ENCODE results near the gene CNGB1. TPM values are rescaled to one million over a fixed set of nuclear protein-coding genes. Genes with fewer than 3 reads are reported as not detected.

CNGB1 gene
- total RNA-seq, 1 experiment from 2014 or later: not detected

DNA sequence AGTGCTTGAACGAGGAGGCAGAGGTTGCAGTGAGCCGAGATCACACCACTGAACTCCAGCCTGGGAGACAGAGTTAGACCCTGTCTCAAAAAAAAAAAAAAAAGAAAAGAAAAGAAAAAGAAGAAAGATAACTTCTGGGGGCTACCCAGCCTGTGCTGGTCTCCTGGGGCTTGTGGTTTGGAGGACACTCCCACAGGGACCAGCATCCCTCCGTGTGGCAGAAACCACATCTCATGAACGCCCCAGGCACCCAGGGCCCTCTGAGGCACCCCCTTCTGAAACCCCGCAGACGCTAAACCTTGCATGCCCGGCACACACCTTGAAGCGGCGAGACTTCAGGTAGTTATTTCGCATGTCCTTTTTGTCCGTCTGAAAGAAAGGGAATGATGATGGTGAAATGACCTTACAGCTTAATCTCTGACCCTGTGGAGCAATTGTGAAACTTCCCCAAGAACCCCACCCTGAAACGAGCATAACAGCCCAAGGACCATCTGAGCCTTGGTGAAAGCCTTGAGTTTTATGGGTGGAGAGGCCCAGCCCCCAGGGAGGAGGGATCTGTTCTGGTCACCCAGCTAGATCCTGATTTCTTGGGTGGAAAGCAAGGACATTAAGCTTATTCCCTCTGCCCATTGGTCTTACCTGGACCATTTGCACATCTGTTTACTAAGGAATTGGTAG lies 55.0 kb downstream of the CNGB1 start (continued):
- TF ChIP-seq, protein P1, sequence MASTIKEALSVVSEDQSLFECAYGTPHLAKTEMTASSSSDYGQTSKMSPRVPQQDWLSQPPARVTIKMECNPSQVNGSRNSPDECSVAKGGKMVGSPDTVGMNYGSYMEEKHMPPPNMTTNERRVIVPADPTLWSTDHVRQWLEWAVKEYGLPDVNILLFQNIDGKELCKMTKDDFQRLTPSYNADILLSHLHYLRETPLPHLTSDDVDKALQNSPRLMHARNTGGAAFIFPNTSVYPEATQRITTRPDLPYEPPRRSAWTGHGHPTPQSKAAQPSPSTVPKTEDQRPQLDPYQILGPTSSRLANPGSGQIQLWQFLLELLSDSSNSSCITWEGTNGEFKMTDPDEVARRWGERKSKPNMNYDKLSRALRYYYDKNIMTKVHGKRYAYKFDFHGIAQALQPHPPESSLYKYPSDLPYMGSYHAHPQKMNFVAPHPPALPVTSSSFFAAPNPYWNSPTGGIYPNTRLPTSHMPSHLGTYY (CRISPR knock-in tag; IDR thresholded peaks at IDR 0.05): no peak
- TF ChIP-seq JAZF1 (CRISPR knock-in tag; IDR thresholded peaks at IDR 0.05) (no peak), ESRRA (CRISPR knock-in tag; IDR thresholded peaks at IDR 0.05; ENCODE audit: borderline replicate concordance) (no peak), IRF1 (CRISPR knock-in tag; IDR thresholded peaks at IDR 0.05) (no peak), ZNF416 (CRISPR knock-in tag; IDR thresholded peaks at IDR 0.05) (no peak)

GRCh38 chr16:57915267-57915666 lies 55.7 kb downstream of the CNGB1 start:
- Mint-ChIP-seq H3K4me1 (peaks cover 14% of the 10 kb centered on the region), H3K9me3 (0 out of 2 replicates have a peak, but pooled peaks cover 5% of the 10 kb centered on the region), H3K27me3 (ENCODE audit: low read depth) (no peaks in the 10 kb centered on the region; the same call in 1 of the 2 replicates), H3K27ac (no peak overlapping the region), H3K4me3 (no peak overlapping the region), H3K36me3 (no peaks in the 10 kb centered on the region)
- ATAC-seq (no peak; the same call in 1 of the 2 replicates), DNase-seq (ENCODE audit: low spot score) (no peak)
- ChIA-PET POLR2A (no interaction called here), CTCF (interaction anchor here (2.5 kb wide), 1 partner anchor 9 kb away, joined by 11 read pairs; no protein-coding TSS in a partner anchor)
- no peak for TF ChIP-seq NFATC4 (CRISPR knock-in tag; IDR thresholded peaks at IDR 0.05)
- TF ChIP-seq ETV6 (CRISPR knock-in tag; IDR thresholded peaks at IDR 0.05): no peak
- TF ChIP-seq TEAD4 (CRISPR knock-in tag; IDR thresholded peaks at IDR 0.05): no peak
- no peak for TF ChIP-seq ZNF423 (CRISPR knock-in tag; IDR thresholded peaks at IDR 0.05)
- no peak for TF ChIP-seq ZBTB21 (CRISPR knock-in tag; IDR thresholded peaks at IDR 0.05; ENCODE audit: borderline replicate concordance)
- TF ChIP-seq, protein P2, sequence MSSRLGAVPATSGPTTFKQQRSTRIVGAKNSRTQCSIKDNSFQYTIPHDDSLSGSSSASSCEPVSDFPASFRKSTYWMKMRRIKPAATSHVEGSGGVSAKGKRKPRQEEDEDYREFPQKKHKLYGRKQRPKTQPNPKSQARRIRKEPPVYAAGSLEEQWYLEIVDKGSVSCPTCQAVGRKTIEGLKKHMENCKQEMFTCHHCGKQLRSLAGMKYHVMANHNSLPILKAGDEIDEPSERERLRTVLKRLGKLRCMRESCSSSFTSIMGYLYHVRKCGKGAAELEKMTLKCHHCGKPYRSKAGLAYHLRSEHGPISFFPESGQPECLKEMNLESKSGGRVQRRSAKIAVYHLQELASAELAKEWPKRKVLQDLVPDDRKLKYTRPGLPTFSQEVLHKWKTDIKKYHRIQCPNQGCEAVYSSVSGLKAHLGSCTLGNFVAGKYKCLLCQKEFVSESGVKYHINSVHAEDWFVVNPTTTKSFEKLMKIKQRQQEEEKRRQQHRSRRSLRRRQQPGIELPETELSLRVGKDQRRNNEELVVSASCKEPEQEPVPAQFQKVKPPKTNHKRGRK (CRISPR knock-in tag; IDR thresholded peaks at IDR 0.05; ENCODE audit: borderline replicate concordance): no peak
- no peak for TF ChIP-seq AR (CRISPR knock-in tag; IDR thresholded peaks at IDR 0.05)
- TF ChIP-seq TEAD1 (CRISPR knock-in tag; IDR thresholded peaks at IDR 0.05): no peak

DNA sequence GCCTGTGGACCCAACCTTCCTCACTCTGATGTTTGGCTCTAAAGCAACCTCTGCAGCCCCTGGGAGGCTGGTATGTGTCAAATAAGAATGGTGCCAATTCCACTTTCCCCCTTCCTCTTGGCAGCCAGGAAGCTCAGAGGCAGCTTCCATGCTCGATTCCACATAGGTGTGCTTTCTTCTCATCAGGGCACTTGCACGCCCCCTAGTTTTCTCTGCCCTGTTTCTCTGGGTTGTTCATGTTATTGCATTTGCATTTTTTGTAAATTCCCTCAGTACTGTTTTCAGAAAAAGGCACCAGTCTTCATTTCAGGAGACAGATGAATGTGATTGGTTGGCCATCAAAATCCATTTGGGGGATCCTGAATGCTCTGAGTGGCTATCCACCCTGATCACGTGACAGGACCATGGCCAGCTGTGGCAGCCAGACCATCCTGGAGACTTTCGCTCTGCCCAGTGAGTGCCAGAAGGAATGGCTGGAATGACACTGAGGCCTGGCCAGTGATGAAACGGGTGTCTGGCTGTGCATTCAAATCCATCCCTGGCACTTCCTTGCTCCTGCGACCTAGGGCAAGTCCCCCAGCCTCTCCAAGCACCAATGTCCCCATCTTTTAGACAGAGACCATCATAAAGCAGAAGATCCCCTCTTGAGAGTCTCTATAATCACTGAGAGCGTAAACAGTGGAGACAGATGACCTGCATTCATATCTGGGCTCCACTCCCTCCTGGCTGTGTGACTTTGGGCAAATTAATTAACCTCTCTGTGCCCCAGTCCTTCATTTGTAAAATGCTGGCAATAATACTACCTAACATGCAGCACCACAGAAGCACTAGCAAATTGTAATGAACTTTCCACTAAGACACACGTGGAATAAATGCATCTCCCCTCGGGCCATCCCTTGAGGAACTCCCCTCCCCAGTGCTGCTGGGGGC lies 56.4 kb downstream of the CNGB1 start:
- no peak for DNase-seq (ENCODE audit: low spot score)
- Mint-ChIP-seq H3K27me3 (ENCODE audit: low read depth) (no peaks in the 10 kb centered on the region; the same call in 1 of the 2 replicates), H3K36me3 (no peaks in the 10 kb centered on the region), H3K9me3 (0 out of 2 replicates have a peak, but pooled peaks cover 2% of the 10 kb centered on the region), H3K4me1 (peaks cover 18% of the 10 kb centered on the region), H3K4me3 (no peak overlapping the region), H3K27ac (no peak overlapping the region)
- CTCF ChIA-PET: interaction anchor here (0.9 to 2.5 kb wide), 5 partner anchors 8 to 119 kb away, joined by 3 to 11 read pairs (median 4); partner anchors contain the start of gene USB1
- POLR2A ChIA-PET: no interaction called here
- ATAC-seq: no peak
- TF ChIP-seq ETV6 (CRISPR knock-in tag; IDR thresholded peaks at IDR 0.05): no peak
- TF ChIP-seq ZNF232 (CRISPR knock-in tag; IDR thresholded peaks at IDR 0.05): no peak
- no peak for TF ChIP-seq ARID4B (CRISPR knock-in tag; IDR thresholded peaks at IDR 0.05; ENCODE audit: borderline replicate concordance)
- no peak for TF ChIP-seq CREB1 (CRISPR knock-in tag; IDR thresholded peaks at IDR 0.05)
- TF ChIP-seq MXD4 (CRISPR knock-in tag; IDR thresholded peaks at IDR 0.05; ENCODE audit: borderline replicate concordance): no peak
- TF ChIP-seq ZNF416 (CRISPR knock-in tag; IDR thresholded peaks at IDR 0.05): no peak
- TF ChIP-seq NR2C2 (CRISPR knock-in tag; IDR thresholded peaks at IDR 0.05): no peak
- TF ChIP-seq FOXP1 (CRISPR knock-in tag; IDR thresholded peaks at IDR 0.05; ENCODE audit: borderline replicate concordance): no peak
- TF ChIP-seq ESRRA (CRISPR knock-in tag; IDR thresholded peaks at IDR 0.05; ENCODE audit: borderline replicate concordance): no peak
- no peak for TF ChIP-seq ZBTB21 (CRISPR knock-in tag; IDR thresholded peaks at IDR 0.05; ENCODE audit: borderline replicate concordance)

All from WTC11 (cell line).